GM10266 (cell line): ENCODE results near the gene ZNF853.
A peak's percentile ranks its signal among the peaks of the same experiment; 100 is the strongest.
"Not testable (repeated sequence)": the region's sequence is repeated elsewhere in the genome, so short reads cannot be mapped to it uniquely, and the experiment has no call there.

Experiments used
- DNase-seq: peaks from one replicate; pipeline ENCODE4 v3.0.0; 2012; ENCODE audit errors: extremely low spot score
- TF ChIP-seq, protein P1 (sequence below): IDR thresholded peaks from 2 replicates; pipeline ENCODE4 v1.5.1; 2012; ENCODE audit warnings: mild to moderate bottlenecking, low read depth; ENCODE audit not compliant: control insufficient read depth, insufficient read depth; ENCODE audit errors: missing control alignments

The ZNF853 gene

DNA sequence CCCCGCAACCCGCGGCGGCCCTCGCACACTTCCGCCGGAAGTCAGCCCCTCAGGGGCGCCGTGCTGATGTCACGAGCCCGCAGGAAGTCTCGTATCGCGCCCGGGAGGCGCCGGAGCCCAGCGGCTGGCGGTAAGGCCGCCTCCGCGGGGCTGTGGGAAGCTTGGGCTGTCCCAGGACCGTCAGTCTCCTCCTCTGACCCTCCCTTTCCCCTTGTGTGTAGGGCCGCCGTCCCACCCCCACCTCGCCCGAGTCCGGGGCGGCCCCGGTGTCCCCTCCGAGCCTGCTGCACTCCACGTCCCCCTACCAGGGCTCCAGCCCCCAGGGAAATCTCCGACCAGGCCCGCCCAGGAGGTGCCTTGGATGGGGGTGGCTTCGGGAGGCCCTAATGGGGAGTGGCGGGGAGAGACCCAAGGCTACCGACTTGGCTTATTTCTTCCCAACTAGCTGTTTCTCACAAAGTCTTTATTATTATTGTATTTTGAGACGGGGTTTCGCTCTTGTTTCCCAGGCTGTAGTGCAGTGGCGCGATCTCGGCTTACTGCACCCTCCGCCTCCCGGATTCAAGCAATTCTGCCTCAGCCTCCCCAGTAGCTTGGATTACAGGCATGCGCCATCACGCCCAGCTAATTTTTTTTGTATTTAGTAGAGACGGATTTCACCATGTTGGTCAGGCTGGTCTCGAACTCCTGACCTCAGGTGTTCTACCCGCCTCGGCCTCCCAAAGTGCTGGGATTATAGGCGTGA lies 37.9 kb upstream of the ZNF853 start, which contains the start of gene ZDHHC4:
ZDHHC4 (plus strand) TSS at position 86 of the 745 bp plus-strand sequence. CDS start 3,108 bp downstream, outside the sequence.
- TF ChIP-seq, protein P1, sequence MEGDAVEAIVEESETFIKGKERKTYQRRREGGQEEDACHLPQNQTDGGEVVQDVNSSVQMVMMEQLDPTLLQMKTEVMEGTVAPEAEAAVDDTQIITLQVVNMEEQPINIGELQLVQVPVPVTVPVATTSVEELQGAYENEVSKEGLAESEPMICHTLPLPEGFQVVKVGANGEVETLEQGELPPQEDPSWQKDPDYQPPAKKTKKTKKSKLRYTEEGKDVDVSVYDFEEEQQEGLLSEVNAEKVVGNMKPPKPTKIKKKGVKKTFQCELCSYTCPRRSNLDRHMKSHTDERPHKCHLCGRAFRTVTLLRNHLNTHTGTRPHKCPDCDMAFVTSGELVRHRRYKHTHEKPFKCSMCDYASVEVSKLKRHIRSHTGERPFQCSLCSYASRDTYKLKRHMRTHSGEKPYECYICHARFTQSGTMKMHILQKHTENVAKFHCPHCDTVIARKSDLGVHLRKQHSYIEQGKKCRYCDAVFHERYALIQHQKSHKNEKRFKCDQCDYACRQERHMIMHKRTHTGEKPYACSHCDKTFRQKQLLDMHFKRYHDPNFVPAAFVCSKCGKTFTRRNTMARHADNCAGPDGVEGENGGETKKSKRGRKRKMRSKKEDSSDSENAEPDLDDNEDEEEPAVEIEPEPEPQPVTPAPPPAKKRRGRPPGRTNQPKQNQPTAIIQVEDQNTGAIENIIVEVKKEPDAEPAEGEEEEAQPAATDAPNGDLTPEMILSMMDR = no peak
- DNase-seq = peak; percentile 96

DNA sequence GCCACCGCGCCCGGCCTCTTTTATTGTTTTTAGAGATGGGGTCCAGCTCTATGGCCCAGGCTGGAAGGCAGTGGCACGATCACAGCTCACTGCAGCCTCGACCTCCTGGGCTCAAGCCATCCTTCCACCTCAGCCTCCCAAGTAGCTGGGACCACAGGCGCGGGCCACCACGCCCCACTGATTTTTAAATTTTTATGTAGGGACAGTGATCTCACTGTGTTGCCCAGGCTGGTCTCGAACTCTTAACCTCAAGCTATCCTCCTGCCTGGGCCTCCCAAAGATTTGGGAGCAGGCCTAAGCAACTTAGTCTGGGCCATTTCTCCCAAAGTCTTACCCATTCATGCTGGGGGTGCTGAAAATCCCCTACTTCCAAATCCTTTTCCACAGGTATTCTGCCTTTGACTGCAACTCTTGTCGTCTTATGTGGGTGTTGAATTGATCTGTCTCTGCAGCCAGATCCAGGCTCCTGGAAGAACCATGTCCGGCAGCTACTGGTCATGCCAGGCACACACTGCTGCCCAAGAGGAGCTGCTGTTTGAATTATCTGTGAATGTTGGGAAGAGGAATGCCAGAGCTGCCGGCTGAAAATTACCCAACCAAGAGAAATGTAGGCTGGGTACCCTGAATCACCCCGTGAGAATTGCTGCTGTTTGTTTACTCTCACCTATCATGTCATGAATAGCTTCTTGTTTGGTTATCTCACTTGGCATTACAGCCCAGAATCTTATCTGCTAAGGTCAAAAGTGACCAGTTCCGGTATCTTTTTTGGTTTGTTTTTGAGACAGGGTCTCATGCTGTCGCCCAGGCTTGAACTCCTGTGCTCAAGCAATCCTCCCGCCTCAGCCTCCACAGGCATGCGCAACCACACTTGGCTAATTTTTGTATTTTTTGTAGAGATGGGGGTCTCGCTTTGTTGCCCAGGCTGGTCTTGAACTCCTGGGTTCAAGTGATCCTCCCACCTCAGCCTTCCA lies 37.0 kb upstream of the ZNF853 start:
- DNase-seq = no peak
- TF ChIP-seq, protein P1 = no peak

DNA sequence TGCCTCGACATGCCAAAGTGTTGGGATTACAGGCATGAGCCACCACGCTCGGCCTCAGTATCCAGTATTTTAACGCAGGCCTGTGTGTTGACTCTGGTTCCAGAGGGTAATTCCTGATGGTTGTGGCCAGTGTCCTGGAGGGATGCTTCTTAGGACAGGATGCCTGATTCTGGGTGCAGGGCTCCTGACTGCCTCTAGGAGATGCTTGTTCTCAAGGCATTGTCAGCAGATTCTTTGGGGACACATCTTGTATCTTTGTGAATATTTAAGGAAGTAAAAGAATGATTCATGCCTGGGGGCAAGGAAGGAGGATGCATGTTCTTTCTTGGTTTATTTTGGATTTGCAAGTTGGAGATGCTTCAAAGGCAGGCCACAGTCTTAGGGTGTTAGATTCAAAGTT lies 36.0 kb upstream of the ZNF853 start:
- TF ChIP-seq, protein P1 = no peak

DNA sequence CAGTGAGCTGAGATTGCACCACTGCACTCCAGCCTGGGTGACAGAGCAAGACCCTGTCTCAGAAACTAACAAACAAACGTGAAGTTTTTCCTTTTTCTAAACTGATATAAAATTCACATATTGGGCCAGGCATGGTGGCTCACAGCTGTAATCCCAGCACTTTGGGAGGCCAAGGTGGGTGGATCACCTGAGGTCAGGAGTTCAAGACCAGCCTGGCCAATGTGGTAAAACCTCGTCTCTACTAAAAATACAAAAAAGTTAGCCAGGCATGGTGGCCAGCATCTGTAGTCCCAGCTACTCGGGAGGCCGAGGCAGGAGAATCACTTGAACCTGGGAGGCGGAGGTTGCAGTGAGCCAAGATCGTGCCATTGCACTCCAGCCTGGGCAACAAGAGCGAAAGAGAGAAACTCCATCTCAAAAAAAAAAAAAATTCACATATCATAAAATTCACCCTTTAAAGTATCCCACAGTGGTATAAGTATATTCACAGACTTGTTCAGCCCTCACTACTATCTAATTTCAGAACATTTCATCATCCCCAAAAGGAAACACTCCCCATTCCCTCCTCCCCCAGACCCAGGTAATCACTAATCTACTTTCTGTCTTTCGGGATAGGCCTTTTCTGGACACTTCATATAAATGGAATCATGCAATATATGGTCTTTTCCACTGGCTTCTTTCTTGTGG lies 29.5 kb upstream of the ZNF853 start:
- not testable (repeated sequence) for DNase-seq

More for the DNA sequence above, 36.0 kb upstream of the ZNF853 start:
- peak; percentile 26 for DNase-seq

DNA sequence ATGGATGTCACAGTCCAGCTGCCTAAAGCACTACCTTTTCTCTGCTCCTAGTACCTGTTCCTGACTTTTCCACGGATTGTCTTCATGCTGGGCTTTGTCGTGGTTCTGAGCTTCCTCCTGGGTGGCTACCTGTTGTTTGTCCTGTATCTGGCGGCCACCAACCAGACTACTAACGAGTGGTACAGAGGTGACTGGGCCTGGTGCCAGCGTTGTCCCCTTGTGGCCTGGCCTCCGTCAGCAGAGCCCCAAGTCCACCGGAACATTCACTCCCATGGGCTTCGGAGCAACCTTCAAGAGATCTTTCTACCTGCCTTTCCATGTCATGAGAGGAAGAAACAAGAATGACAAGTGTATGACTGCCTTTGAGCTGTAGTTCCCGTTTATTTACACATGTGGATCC lies 26.8 kb upstream of the ZNF853 start:
- TF ChIP-seq, protein P1 = no peak
- DNase-seq = no peak

DNA sequence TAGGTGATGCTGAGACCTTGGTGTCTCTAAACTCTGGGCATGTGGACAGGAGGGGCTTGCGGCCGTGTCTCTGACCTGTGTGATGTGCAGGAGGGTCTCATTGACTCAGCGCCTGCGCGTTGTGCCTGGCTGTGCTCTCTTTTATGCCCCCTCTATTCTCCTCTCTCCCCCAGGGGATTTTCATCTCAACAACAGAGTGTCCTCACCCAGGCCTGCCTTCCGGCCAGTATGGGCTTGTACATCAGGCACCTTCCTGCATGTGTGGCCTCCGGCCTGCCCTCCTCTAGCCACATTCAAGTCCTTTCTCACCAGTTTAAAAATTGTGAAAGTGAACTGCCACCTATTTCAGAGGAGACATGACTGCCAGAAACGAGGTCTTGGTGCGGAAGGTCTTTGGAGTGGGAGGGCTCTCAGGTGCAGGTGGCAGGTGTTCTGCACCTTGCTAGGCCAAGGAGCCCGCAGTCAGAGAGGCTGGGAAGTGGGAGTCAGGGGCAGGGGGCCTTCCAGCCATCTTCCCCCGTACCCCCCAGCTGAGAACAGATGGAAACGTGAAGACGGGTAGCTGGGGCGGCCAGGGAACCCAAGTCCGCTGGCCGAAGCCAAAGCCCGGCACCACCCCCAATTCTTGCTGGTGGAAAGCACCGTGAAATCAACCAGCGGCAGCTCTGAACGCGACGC lies 26.1 kb upstream of the ZNF853 start:
- TF ChIP-seq, protein P1 = no peak

DNA sequence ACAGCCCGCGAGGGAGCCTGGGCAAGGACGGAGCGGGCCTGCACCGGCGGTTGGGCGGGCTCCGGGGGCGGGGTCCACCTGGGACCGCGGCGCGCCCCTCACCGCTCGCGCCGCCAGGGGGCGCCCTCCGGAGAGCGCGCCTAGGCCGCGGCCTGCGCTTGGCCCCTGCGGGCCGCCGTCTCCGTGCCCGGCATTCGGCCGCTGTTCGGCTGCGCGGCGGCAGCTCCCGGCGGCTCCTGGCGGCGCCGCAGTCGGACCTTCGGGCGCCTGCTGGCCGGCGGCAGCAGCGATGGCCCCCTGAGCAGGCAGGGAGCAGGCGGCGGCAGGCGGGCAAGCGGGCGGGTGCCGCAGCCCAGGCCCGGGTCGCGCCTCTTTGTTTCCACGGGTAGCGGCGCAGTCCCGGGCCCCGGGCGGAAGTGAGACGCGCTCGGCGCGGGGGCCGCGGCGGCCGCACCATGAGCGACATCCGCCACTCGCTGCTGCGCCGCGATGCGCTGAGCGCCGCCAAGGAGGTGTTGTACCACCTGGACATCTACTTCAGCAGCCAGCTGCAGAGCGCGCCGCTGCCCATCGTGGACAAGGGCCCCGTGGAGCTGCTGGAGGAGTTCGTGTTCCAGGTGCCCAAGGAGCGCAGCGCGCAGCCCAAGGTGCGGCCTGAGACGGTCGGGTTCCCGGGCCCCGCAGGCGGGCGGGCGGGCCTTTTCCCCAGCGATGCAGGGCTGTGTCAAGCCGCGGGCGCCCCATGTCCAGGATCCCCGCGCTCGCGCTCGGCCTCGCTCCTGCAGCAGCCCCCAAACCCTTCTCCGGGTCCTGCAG lies 25.4 kb upstream of the ZNF853 start, which contains the start of gene INTS15:
INTS15 (plus strand) TSS at position 193 of the 816 bp plus-strand sequence; CDS start at position 456, 263 bp downstream.
- peak; percentile 95 for DNase-seq

More for the DNA sequence above, 26.1 kb upstream of the ZNF853 start:
- DNase-seq = peak; percentile 19

More for the DNA sequence above, 25.4 kb upstream of the ZNF853 start, which contains the start of gene INTS15:
- TF ChIP-seq, protein P1 = peak; percentile 92
